T-helper 17 cell (primary cell): ENCODE data around the gene OR1M1. TPM values are rescaled to one million over a fixed set of nuclear protein-coding genes. Genes with fewer than 3 reads are reported as not detected.
"Not testable (repeated sequence)": the region's sequence is repeated elsewhere in the genome, so short reads cannot be mapped to it uniquely, and the experiment has no call there.

Experiments
- ATAC-seq: fragments of 150-1000 bp; cut with Tn5 transposase; 2 replicates; pipeline ENCODE4 v1.10.0; 2021; ENCODE audit warnings: mild to moderate bottlenecking, moderate library complexity
- DNase-seq, 3 donors: peaks; one replicate each; pipeline versions ENCODE4 v3.0.0 to v3.0.0-alpha.2; 2020 to 2021
- H3K9me3 ChIP-seq: one replicate; pipeline ENCODE4 v1.7.0; 2013; ENCODE audit warnings: low read length, mild to moderate bottlenecking; ENCODE audit not compliant: control insufficient read depth, poor library complexity, severe bottlenecking
- H3K27ac Mint-ChIP-seq: one replicate; pipeline ENCODE4 v1.8.0; 2022; ENCODE audit warnings: mild to moderate bottlenecking, moderate library complexity, mixed read lengths
- H3K27me3 Mint-ChIP-seq: one replicate; pipeline ENCODE4 v1.8.0; 2022; ENCODE audit warnings: mixed read lengths
- H3K36me3 Mint-ChIP-seq: one replicate; pipeline ENCODE4 v1.8.0; 2022; ENCODE audit warnings: low read depth, mixed read lengths
- H3K4me1 Mint-ChIP-seq: one replicate; pipeline ENCODE4 v1.8.0; 2022; ENCODE audit warnings: mild to moderate bottlenecking, mixed read lengths
- H3K4me3 Mint-ChIP-seq: one replicate; pipeline ENCODE4 v1.8.0; 2022; ENCODE audit warnings: mild to moderate bottlenecking, moderate library complexity, mixed read lengths
- total RNA-seq, 4 donors: library from RNA in 2 of 4; stranded (reverse) in 2 of 4; gene quantifications; one replicate each; pipeline ENCODE4 v1.2.3 and lab custom pipeline; 2022 to 2026

OR1M1 gene
- total RNA-seq, 2 donors from 2014 or later = not detected

DNA sequence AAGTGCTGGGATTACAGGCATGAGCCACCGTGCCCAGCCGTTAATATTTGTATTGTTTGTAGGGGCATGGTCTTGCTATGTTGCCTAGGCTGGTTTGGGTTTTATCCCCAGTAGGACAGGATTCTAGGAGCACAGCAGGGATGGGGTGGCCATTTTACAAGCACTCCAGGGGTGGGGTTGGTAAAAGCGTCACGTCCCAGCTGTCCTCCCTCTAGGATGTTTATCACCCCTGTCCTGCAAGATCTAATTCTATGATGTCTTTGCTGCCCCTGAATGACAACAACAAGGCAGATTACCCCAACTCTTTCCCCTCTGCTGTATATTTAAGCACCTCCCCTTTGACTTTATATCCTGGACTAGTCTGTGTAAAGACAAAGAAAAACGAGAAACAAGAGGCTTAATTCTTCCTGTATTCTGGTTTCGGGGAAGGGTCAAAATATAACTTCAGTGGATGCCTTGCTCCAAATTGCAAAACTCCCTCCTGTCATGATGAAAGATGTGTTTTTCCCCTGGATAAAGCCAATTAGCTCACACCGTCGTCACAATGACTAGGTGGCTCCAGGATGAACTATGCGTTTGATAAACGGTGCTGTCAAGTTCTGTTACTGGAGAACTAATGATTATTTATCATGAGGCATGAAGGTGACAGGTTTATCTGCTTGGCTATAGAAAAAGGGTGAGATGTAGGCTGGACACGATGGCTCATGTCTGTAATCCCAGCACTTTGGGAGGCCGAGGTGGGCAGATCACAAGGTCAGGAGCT is 27.8 kb upstream of the OR1M1 start:
- no peaks in the 10 kb centered on the region for H3K27me3 Mint-ChIP-seq
- no peak overlapping the region for H3K27ac Mint-ChIP-seq
- peaks cover 2% of the 10 kb centered on the region for H3K36me3 Mint-ChIP-seq
- H3K4me1 Mint-ChIP-seq = no peaks in the 10 kb centered on the region
- ATAC-seq = no peak
- DNase-seq = no peak
- H3K9me3 ChIP-seq = no peaks in the 10 kb centered on the region
- no peak overlapping the region for H3K4me3 Mint-ChIP-seq

DNA sequence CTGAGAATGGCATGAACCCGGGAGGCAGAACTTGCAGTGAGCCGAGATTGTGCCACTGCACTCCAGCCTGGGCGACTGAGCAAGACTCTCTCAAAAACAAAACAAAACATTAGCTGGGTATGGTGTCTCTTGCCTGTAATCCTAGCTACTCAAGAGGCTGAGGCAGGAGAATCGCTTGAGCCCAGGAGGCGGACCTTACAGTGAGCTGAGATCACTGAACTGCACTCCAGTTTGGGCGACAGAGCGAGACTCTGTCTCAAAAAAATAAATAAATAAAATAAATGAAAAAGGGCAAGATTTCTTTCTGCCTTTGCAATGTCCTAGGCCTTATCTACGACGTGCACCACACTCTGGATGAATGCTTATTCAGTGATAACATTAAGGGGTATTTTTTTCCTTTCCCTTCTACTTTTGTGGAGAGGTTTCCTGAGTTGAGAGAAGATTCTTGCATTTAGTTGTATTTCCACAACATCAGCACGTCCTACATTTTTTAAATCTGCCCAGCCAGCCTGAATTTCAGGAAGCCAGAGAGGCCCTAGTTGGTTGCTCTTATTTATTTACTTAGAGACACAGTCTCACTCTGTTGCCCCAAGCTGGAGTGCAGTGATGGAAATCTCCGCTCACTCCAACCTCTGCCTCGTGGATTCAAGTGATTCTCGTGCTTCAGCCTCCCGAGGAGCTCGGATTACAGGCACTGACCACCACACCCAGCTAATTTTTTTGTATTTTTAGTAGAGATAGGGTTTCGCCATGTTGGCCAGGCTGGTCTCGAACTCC is 26.1 kb upstream of the OR1M1 start:
- H3K9me3 ChIP-seq = no peaks in the 10 kb centered on the region
- Mint-ChIP-seq H3K27me3 (no peaks in the 10 kb centered on the region), H3K36me3 (peaks cover 2% of the 10 kb centered on the region), H3K27ac (no peak overlapping the region), H3K4me3 (no peak overlapping the region), H3K4me1 (no peaks in the 10 kb centered on the region)
- DNase-seq (no peak), ATAC-seq (no peak)

DNA sequence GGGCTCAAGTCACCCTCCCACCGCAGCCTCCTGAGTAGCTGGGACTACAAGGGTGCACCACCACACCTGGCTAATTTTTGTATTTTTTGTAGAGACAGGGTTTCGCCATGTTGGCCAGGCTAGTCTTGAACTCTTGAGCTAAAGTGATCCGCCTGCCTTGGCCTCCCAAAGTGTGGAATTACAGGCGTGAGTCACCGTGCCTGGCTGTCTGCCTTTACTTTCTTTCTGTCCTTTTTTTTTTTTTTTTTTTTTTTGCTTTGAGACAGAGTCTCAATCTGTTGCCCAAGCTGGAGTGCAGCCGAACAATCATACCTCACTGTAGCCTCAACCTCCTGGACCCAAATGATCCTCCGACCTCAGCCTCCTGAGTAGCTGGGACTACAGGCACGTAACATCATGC is 25.0 kb upstream of the OR1M1 start:
- no peak overlapping the region for H3K27ac Mint-ChIP-seq
- H3K4me1 Mint-ChIP-seq = no peaks in the 10 kb centered on the region
- no peaks in the 10 kb centered on the region for H3K27me3 Mint-ChIP-seq
- peaks cover 2% of the 10 kb centered on the region for H3K36me3 Mint-ChIP-seq
- no peak overlapping the region for H3K4me3 Mint-ChIP-seq
- DNase-seq (no peak), ATAC-seq (no peak)
- no peaks in the 10 kb centered on the region for H3K9me3 ChIP-seq

DNA sequence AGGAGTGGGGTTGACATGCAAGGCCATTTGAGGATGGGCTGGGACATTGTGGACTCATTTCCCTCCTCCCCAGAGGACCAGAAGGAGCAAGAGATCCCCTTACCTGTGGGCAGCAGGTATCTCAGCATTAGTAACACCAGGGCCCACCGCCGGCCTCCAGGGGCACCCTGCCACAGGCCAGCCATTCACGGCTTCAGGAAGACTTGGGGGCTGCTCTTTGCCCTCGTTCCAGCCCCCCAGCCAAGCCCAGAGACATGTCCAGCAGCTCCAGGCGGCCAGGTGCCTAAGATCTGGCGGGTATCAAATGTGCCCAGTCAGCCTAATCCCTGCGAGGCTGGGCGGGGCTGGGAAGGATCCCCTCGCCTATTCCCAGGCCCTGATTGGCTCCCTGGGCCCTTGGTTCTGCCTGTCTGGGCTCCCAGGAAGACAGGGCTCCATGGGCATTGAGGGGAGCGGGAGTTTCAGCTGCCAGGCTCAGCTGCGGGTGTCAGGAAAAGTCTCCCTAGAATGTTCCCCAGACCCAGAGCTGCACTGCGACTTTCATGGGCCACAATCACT is 21.3 kb upstream of the OR1M1 start:
- Mint-ChIP-seq H3K4me3 (no peak overlapping the region), H3K27me3 (no peaks in the 10 kb centered on the region), H3K4me1 (no peaks in the 10 kb centered on the region), H3K36me3 (peaks cover 2% of the 10 kb centered on the region), H3K27ac (no peak overlapping the region)
- ATAC-seq = no peak
- DNase-seq = no peak
- no peaks in the 10 kb centered on the region for H3K9me3 ChIP-seq

DNA sequence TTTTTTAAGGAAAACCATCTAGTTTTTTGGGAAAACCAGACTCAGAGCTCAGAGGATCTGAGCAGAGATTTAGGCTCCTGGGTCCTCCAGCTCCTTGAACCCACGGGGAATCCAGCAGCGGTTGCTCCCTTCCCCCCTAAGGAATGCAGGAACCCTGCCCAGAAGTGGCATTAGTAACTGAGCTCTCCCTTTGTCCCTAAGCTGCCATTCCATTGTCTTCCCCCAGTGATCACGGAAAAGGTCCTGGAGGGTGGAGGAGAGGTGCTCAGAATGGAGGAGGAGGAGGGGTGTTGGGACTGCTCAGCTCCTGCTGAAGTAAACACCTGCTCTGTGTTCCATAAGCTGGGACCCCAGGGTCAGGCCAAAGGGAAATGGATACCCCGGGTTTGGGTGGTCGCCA is 16.8 kb upstream of the OR1M1 start:
- no peak for DNase-seq
- ATAC-seq = no peak
- H3K27me3 Mint-ChIP-seq = no peaks in the 10 kb centered on the region
- no peaks in the 10 kb centered on the region for H3K9me3 ChIP-seq
- H3K36me3 Mint-ChIP-seq = no peaks in the 10 kb centered on the region
- H3K4me1 Mint-ChIP-seq = no peaks in the 10 kb centered on the region
- H3K4me3 Mint-ChIP-seq = no peak overlapping the region
- no peak overlapping the region for H3K27ac Mint-ChIP-seq

DNA sequence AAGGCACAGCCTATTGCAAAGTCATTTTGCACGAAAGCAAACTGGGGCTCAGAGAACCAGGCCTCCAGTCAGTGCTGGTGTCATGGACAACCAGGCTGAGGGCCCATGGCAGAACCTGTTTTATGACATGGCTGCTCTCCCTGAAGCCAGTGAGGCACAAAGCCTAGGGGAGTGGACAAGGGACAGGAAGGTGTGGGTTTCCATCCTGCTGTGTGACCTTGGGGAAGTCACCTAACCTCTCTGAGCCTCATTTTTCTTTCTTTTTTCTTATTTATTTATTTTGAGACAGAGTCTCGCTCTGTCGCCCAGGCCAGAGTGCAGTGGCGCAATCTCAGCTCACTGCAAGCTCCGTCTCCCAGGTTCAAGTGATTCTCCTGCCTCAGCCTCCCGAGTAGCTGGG is 15.1 kb upstream of the OR1M1 start:
- H3K36me3 Mint-ChIP-seq, H3K27ac Mint-ChIP-seq, H3K27me3 Mint-ChIP-seq, DNase-seq, H3K4me3 Mint-ChIP-seq, H3K9me3 ChIP-seq, ATAC-seq, H3K4me1 Mint-ChIP-seq: not testable (repeated sequence)

DNA sequence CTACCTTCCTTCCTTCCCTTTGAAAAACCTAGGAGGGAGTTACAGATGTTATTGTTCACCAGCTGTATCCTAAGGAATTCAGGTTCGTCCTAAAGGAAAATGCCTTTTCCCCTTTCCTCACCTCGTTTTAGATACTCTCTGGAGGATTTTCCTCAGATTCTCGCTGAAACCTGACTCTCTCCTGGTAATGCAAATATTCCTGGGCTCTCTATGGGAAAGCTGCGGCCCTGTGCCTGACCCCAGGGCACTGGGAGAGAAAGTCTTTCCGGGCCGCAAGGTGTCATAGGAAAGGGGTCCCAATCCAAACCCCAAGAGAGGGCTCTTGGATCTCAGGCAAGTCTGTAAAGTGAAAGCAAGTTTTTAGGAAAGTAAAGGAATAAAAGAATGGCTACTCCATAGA is 13.1 kb upstream of the OR1M1 start:
- no peaks in the 10 kb centered on the region for H3K9me3 ChIP-seq
- H3K27me3 Mint-ChIP-seq = no peaks in the 10 kb centered on the region
- H3K4me1 Mint-ChIP-seq = no peaks in the 10 kb centered on the region
- DNase-seq (no peak), ATAC-seq (no peak)
- H3K4me3 Mint-ChIP-seq = no peak overlapping the region
- H3K36me3 Mint-ChIP-seq = no peaks in the 10 kb centered on the region
- H3K27ac Mint-ChIP-seq = no peak overlapping the region

DNA sequence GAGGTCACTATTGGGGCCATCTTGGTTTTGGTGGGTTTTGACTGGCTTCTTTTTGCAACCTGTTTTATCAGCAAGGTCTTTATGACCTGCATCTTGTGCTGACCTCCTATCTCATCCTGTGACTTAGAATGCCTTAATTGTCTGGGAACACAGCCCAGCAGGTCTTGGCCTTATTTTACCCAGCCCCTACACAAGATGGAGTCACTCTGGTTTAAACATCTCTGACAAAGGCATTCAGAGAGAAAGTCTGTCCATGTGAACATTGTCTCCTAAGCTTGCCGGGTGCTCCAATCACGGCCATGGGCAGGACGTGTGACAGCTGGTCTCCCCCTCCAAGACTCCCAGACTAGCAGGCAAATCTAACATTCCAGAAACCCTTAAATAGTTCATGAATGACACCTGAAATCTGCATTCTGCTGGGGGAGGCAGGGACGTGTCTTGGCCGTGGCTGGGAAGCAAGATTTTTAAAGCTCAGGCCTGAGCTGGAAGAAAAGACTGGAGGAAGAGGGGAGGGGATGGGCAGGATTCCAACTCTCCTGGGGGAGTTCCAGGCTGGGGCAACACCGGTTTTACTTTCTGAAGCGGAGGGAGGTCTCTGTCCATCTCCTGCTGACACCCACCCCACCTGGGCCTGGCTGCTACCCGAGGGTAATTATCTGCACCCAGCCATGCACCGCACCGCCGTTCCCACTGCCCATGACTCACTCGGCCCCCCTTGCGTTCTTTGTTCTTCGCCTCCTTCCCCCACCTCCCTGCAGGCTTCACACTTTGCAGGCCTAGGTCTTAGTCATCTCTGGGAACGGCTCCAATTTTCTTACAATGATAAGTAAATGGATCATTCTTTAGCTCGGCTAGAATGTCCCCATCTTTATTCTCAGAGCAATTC is 11.6 kb upstream of the OR1M1 start:
- DNase-seq (no peak), ATAC-seq (no peak)
- peaks cover 5% of the 10 kb centered on the region for H3K4me1 Mint-ChIP-seq
- H3K27ac Mint-ChIP-seq = no peak overlapping the region
- H3K36me3 Mint-ChIP-seq = no peaks in the 10 kb centered on the region
- H3K27me3 Mint-ChIP-seq = no peaks in the 10 kb centered on the region
- no peak overlapping the region for H3K4me3 Mint-ChIP-seq
- H3K9me3 ChIP-seq = no peaks in the 10 kb centered on the region

DNA sequence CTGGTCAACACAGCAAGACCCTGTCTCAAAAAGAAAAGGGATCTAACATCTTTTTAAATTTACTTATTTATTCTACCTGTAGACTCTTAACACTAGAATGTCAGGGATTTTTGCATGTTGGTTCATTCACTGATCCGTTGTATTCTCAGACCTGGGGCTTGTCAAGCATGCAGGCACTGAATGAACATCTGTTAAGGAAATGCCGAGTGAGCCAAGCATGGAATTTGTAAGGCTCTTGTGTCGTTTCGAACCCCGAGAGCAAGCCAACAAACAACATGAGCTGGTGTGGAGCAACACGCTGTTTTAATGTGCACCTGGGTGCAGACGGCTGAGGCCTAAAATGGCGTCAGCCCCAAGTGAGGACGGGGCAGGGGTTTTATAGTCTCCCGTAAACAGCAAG is 10.0 kb upstream of the OR1M1 start:
- ATAC-seq = no peak
- no peaks in the 10 kb centered on the region for H3K36me3 Mint-ChIP-seq

DNA sequence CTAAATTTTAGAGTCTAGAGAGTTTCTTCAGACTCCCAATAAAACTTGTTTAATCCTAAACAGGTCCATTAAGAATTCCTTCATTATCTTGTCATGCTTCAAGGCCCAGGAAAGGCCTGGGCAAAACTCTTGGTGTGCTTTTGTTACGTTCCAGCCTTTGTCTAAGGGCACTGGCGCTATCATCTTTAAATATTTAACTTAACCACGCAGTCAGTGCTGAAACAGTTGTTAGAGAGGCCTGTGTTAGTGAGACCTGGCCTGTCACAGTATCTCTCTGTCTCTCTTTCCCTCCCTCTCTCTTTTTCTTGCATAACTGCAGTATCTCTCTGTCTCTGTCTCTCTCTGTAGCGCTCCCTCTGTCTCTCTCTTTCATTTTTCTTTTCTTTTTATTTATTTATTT is 8.2 kb upstream of the OR1M1 start:
- Mint-ChIP-seq H3K4me3 (no peak overlapping the region), H3K27ac (no peak overlapping the region), H3K27me3 (no peaks in the 10 kb centered on the region), H3K4me1 (peaks cover 5% of the 10 kb centered on the region), H3K36me3 (no peaks in the 10 kb centered on the region)
- ATAC-seq (no peak), DNase-seq (no peak)
- no peaks in the 10 kb centered on the region for H3K9me3 ChIP-seq

More for the DNA sequence above, 10.0 kb upstream of the OR1M1 start:
- DNase-seq = no peak
- Mint-ChIP-seq H3K4me3 (no peak overlapping the region), H3K27ac (no peak overlapping the region), H3K27me3 (no peaks in the 10 kb centered on the region), H3K4me1 (peaks cover 5% of the 10 kb centered on the region)
- H3K9me3 ChIP-seq = no peaks in the 10 kb centered on the region

DNA sequence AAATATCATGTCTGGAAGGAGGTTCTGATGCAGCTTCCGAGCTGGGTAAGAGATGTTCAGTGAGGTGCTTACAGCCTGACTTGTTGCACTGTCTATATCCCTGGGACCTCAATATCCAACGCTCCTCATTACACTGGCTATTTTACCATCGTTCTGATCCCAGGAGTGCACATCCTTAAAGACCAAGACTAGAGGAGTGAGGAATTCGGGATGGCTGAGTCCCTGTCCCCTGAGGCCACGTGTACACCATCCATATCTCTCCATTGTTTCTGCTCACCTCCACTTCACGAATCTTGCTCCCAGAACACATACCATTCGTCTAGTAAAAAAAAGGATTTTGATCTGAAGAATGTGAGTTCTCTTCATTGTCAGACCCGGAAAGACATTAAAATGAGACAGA is 20.5 kb downstream of the OR1M1 start, which contains the start of gene OR7G2:
TSS of gene OR7G2 (minus strand) at position 101 of the 400 bp plus-strand sequence. CDS start 4,232 bp downstream, outside the sequence.
- Mint-ChIP-seq H3K27me3 (peaks cover 45% of the 10 kb centered on the region), H3K36me3 (peaks cover 8% of the 10 kb centered on the region), H3K4me1 (no peaks in the 10 kb centered on the region), H3K4me3 (no peak within 1 kb of the TSS), H3K27ac (no peak within 1 kb of the TSS)
- DNase-seq = no peak
- no peak for ATAC-seq
- H3K9me3 ChIP-seq = no peaks in the 10 kb centered on the region

DNA sequence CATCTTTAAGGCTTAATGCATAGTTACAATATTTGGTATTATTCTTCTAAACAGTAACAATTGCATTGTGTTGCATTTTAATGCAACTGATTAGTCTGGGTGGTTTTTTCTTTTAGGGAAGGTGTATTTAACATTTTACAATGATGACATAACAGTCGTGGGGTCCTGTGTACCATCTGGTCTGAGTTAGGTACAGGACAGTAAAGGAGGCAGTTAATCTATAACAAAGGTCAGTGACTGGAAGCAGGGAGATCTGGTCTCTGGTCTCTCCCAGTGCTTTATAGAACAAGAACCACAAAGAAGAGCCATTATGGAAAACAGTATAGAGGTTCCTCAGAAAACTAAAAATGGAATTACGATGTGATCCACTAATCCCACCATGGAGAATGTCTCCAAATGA is 23.1 kb downstream of the OR1M1 start:
- peaks cover 2% of the 10 kb centered on the region for H3K4me1 Mint-ChIP-seq
- DNase-seq (no peak), ATAC-seq (no peak)
- no peaks in the 10 kb centered on the region for H3K9me3 ChIP-seq
- H3K27ac Mint-ChIP-seq = no peak overlapping the region
- H3K4me3 Mint-ChIP-seq = no peak overlapping the region
- H3K36me3 Mint-ChIP-seq = peaks cover 4% of the 10 kb centered on the region
- H3K27me3 Mint-ChIP-seq = peaks cover 36% of the 10 kb centered on the region

DNA sequence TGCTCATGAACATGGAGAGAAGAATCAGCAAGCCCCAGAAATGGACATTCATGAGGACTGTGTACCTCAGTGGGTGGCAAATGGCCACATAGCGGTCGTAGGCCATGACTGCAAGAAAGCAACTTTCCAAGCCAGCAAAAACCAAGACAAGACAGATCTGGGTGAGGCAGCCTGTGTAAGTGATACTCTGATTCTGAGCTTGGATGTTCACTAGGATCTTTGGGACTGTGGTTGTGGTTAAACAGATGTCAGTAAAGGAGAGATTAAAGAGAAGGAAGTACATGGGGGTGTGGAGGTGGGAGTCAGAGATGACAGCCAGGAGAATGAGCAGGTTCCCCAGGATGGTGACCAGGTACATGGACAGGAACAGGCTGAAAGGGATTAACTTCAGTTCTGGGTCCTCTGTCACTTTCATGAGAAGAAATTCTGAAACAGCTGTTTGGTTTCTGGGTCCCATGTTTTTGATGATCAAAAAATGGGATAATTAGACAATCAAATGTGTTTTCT is 28.5 kb downstream of the OR1M1 start, which contains the start of gene OR7G1:
TSS of gene OR7G1 (minus strand) at position 457 of the 507 bp plus-strand sequence. CDS start at position 457, 0 bp downstream.
- ATAC-seq (no peak), DNase-seq (no peak)
- Mint-ChIP-seq H3K4me3 (no peak within 1 kb of the TSS), H3K36me3 (no peaks in the 10 kb centered on the region), H3K27me3 (peaks cover 27% of the 10 kb centered on the region), H3K4me1 (peaks cover 2% of the 10 kb centered on the region), H3K27ac (no peak within 1 kb of the TSS)
- no peaks in the 10 kb centered on the region for H3K9me3 ChIP-seq
